NCI-H2227 treated with DMSO at 0.1 percent for 48 hours (cell line): ENCODE results near the gene BOLL.
"Not testable (repeated sequence)": the region's sequence is repeated elsewhere in the genome, so short reads cannot be mapped to it uniquely, and the experiment has no call there.

ENCODE experiments used
- DNase-seq: peaks from one replicate; lab custom pipeline; 2025; lab: John Stamatoyannopoulos, UW

Gene BOLL

GRCh38 chr2:197784956-197785941, at the start of gene BOLL:
TSS of gene BOLL (minus strand) at chr2:197785319. CDS start at chr2:197781850, 3,469 bp downstream.
- DNase-seq: no peak

- not testable (repeated sequence) for DNase-seq
Measured at GRCh38 chr2:197834771-197835170, 49.7 kb upstream of the BOLL start.

GRCh38 chr2:197828464-197829135, 43.5 kb upstream of the BOLL start:
- DNase-seq: peak; percentile 44

GRCh38 chr2:197827618-197828017, 42.5 kb upstream of the BOLL start:
- no peak for DNase-seq

- no peak for DNase-seq
Measured at GRCh38 chr2:197822333-197822732, 37.2 kb upstream of the BOLL start.

- no peak for DNase-seq
Measured at GRCh38 chr2:197821550-197822289, 36.6 kb upstream of the BOLL start.

- DNase-seq: no peak
Measured at GRCh38 chr2:197814526-197814925, 29.4 kb upstream of the BOLL start.

GRCh38 chr2:197813093-197813787, 28.1 kb upstream of the BOLL start:
- DNase-seq: no peak

GRCh38 chr2:197810491-197810890, 25.4 kb upstream of the BOLL start:
- no peak for DNase-seq

- no peak for DNase-seq
Measured at GRCh38 chr2:197810016-197810415, 24.9 kb upstream of the BOLL start.

GRCh38 chr2:197809064-197809463, 23.9 kb upstream of the BOLL start:
- no peak for DNase-seq

GRCh38 chr2:197805715-197806633, 20.9 kb upstream of the BOLL start:
- no peak for DNase-seq

- no peak for DNase-seq
Measured at GRCh38 chr2:197804758-197805714, 19.9 kb upstream of the BOLL start.

GRCh38 chr2:197804049-197804757, 19.1 kb upstream of the BOLL start, which contains the start of gene PLCL1:
TSS of gene PLCL1 (plus strand) at chr2:197804593.
- peak; percentile 92 for DNase-seq

- peak; percentile 71 for DNase-seq
Measured at GRCh38 chr2:197803033-197803444, 17.9 kb upstream of the BOLL start.

- no peak for DNase-seq
Measured at GRCh38 chr2:197801033-197801432, 15.9 kb upstream of the BOLL start.

- DNase-seq: no peak
Measured at GRCh38 chr2:197800091-197800490, 15.0 kb upstream of the BOLL start.

GRCh38 chr2:197799068-197799467, 13.9 kb upstream of the BOLL start:
- peak; percentile 20 for DNase-seq

GRCh38 chr2:197798187-197798586, 13.1 kb upstream of the BOLL start:
- DNase-seq: no peak
